Cardiac fibroblast (primary cell): ENCODE measurements around the gene LRP1-AS.

ENCODE experiments used
- DNase-seq, 2 donors: peaks; one replicate each; pipeline versions ENCODE4 v3.0.0 to v3.0.0-alpha.2; 2010; ENCODE audit warnings: low read depth in 2 of 2
- H3K4me3 ChIP-seq, 2 donors: replicated peaks in 1 of 2; 1 replicate in 1 of 2; 2 replicates in 1 of 2; pipeline ENCODE4 v1.5.1; 2011; ENCODE audit warnings: low read depth in 2 of 2, low read length in 2 of 2, mild to moderate bottlenecking in 2 of 2, moderate library complexity in 1 of 2
- CTCF ChIP-seq: IDR thresholded peaks from one replicate; pipeline ENCODE4 v1.5.1; 2011; ENCODE audit warnings: low read depth, mild to moderate bottlenecking, low read length, inconsistent platforms

Gene LRP1-AS

GRCh38 chr12:57152639-57153038 lies 5.2 kb upstream of the LRP1-AS start:
- H3K4me3 ChIP-seq = no peak overlapping the region
- DNase-seq = peak; percentile 72 to 78
- no peak for TF ChIP-seq CTCF

GRCh38 chr12:57151741-57152630 lies 4.6 kb upstream of the LRP1-AS start:
- peak overlapping the region; percentile 3 to 22 for H3K4me3 ChIP-seq
- no peak for TF ChIP-seq CTCF
- peak; percentile 79 to 89 for DNase-seq

- DNase-seq = no peak
- no peak for TF ChIP-seq CTCF
- no peak overlapping the region for H3K4me3 ChIP-seq
Observed at GRCh38 chr12:57150400-57151000, 3.1 kb upstream of the LRP1-AS start.

- DNase-seq = peak; percentile 90 to 95
- no peak for TF ChIP-seq CTCF
- H3K4me3 ChIP-seq = peak overlapping the region in 1 of 2 donors; percentile 1
Observed at GRCh38 chr12:57149245-57149900, 2.0 kb upstream of the LRP1-AS start.

- H3K4me3 ChIP-seq = peak overlapping the region in 1 of 2 donors; percentile 1
- DNase-seq = peak; percentile 87 to 89
- TF ChIP-seq CTCF = no peak
Observed at GRCh38 chr12:57148469-57149244, 1.2 kb upstream of the LRP1-AS start.

- DNase-seq = no peak
Observed at GRCh38 chr12:57146092-57146491, 1.3 kb downstream of the LRP1-AS start.

More at GRCh38 chr12:57146092-57146491, 1.3 kb downstream of the LRP1-AS start:
- TF ChIP-seq CTCF = no peak
- H3K4me3 ChIP-seq = no peak overlapping the region
